Jurkat, Clone E6-1 (cell line): ENCODE data around the gene NRDE2. TPM values are rescaled to one million over a fixed set of nuclear protein-coding genes. Genes with fewer than 3 reads are reported as not detected.

Experiments used
- DNase-seq: peaks from one replicate; pipeline ENCODE4 v3.0.0-alpha.2; 2011; ENCODE audit warnings: low read depth, low spot score
- H3K4me3 ChIP-seq: 2 replicates; pipeline ENCODE4 v1.5.1; 2011; ENCODE audit warnings: mild to moderate bottlenecking, low read length, control low read depth, moderate library complexity
- polyA plus RNA-seq: library from polyadenylated mRNA; unstranded; fragments of >200 nt; gene quantifications from one replicate; pipeline ENCODE4 v1.2.1, GENCODE V29; 2012; ENCODE audit warnings: missing spikeins; ENCODE audit not compliant: insufficient read length, insufficient read depth

Gene NRDE2
- polyA plus RNA-seq: 20.1 TPM

- DNase-seq: peak; percentile 89
- H3K4me3 ChIP-seq: peak within 1 kb of the TSS; percentile 86
Observed at GRCh38 chr14:90331497-90332270, at the start of gene NRDE2. Gene NRDE2 (minus strand): TSS chr14:90331941. CDS start chr14:90331904, 37 bp downstream.

GRCh38 chr14:90381011-90381786 is 49.5 kb upstream of the NRDE2 start:
- no peak overlapping the region for H3K4me3 ChIP-seq
- no peak for DNase-seq

- no peak for DNase-seq
- no peak overlapping the region for H3K4me3 ChIP-seq
Observed at GRCh38 chr14:90379106-90379505, 47.4 kb upstream of the NRDE2 start.

- no peak overlapping the region for H3K4me3 ChIP-seq
- no peak for DNase-seq
Observed at GRCh38 chr14:90378249-90378648, 46.5 kb upstream of the NRDE2 start.

GRCh38 chr14:90375934-90376333 is 44.2 kb upstream of the NRDE2 start:
- no peak for DNase-seq
- no peak overlapping the region for H3K4me3 ChIP-seq

- no peak for DNase-seq
- no peak overlapping the region for H3K4me3 ChIP-seq
Observed at GRCh38 chr14:90374813-90375212, 43.1 kb upstream of the NRDE2 start.

GRCh38 chr14:90373887-90374286 is 42.1 kb upstream of the NRDE2 start:
- DNase-seq: no peak
- H3K4me3 ChIP-seq: no peak overlapping the region

- H3K4me3 ChIP-seq: no peak overlapping the region
- no peak for DNase-seq
Observed at GRCh38 chr14:90368946-90369721, 37.4 kb upstream of the NRDE2 start.

- no peak for DNase-seq
- no peak overlapping the region for H3K4me3 ChIP-seq
Observed at GRCh38 chr14:90362558-90362896, 30.8 kb upstream of the NRDE2 start.

GRCh38 chr14:90361865-90362557 is 30.3 kb upstream of the NRDE2 start:
- DNase-seq: no peak
- H3K4me3 ChIP-seq: no peak overlapping the region

GRCh38 chr14:90358359-90358758 is 26.6 kb upstream of the NRDE2 start:
- DNase-seq: no peak
- H3K4me3 ChIP-seq: no peak overlapping the region

- no peak for DNase-seq
- no peak overlapping the region for H3K4me3 ChIP-seq
Observed at GRCh38 chr14:90356925-90357324, 25.2 kb upstream of the NRDE2 start.

- no peak overlapping the region for H3K4me3 ChIP-seq
- no peak for DNase-seq
Observed at GRCh38 chr14:90355540-90356518, 24.1 kb upstream of the NRDE2 start.

GRCh38 chr14:90354551-90355298 is 23.0 kb upstream of the NRDE2 start:
- no peak for DNase-seq
- no peak overlapping the region for H3K4me3 ChIP-seq

- H3K4me3 ChIP-seq: no peak overlapping the region
- DNase-seq: no peak
Observed at GRCh38 chr14:90349739-90350138, 18.0 kb upstream of the NRDE2 start.

- no peak overlapping the region for H3K4me3 ChIP-seq
- no peak for DNase-seq
Observed at GRCh38 chr14:90348270-90348669, 16.5 kb upstream of the NRDE2 start.

- no peak overlapping the region for H3K4me3 ChIP-seq
- DNase-seq: no peak
Observed at GRCh38 chr14:90345239-90345557, 13.5 kb upstream of the NRDE2 start.
